Measurements from ENCODE around the gene PRKN. TPM values are rescaled to one million over a fixed set of nuclear protein-coding genes. Genes with fewer than 3 reads are reported as not detected.

The PRKN gene
- total RNA-seq, 4 donors from 2014 or later, result 5.5 to 17.9 (median 6.8) TPM

- DNase-seq (ENCODE audit: low spot score in 2 of 2), result no peak
- no peaks in the 10 kb centered on the region for H3K9me3 ChIP-seq
- no peak overlapping the region for H3K4me3 ChIP-seq
- no peaks in the 10 kb centered on the region for H3K4me1 ChIP-seq
- H3K36me3 ChIP-seq, result no peaks in the 10 kb centered on the region
- TF ChIP-seq POLR2A (IDR thresholded peaks at IDR 0.05), result no peak
- no peak for TF ChIP-seq CTCF (IDR thresholded peaks at IDR 0.05)
- no peak for TF ChIP-seq EP300 (IDR thresholded peaks at IDR 0.05)
- no peaks in the 10 kb centered on the region for H3K27me3 ChIP-seq
- H3K27ac ChIP-seq, result no peak overlapping the region
- 94 to 100% methylated on average over 1 of the region's 1 CpG for WGBS, 2 donors
Observed at GRCh38 chr6:161711938-161712337, 1015.6 kb downstream of the PRKN start.

GRCh38 chr6:161711515-161711914 lies 1016.1 kb downstream of the PRKN start:
- Histone ChIP-seq H3K27me3 (no peaks in the 10 kb centered on the region), H3K4me3 (no peak overlapping the region), H3K9me3 (no peaks in the 10 kb centered on the region), H3K27ac (no peak overlapping the region), H3K4me1 (no peaks in the 10 kb centered on the region), H3K36me3 (no peaks in the 10 kb centered on the region)
- TF ChIP-seq POLR2A (IDR thresholded peaks at IDR 0.05), result no peak
- TF ChIP-seq EP300 (IDR thresholded peaks at IDR 0.05), result no peak
- no peak for TF ChIP-seq CTCF (IDR thresholded peaks at IDR 0.05)
- DNase-seq (ENCODE audit: low spot score in 2 of 2), result no peak

- no peak overlapping the region for H3K4me3 ChIP-seq
- H3K9me3 ChIP-seq, result no peaks in the 10 kb centered on the region
- H3K4me1 ChIP-seq, result no peaks in the 10 kb centered on the region
- no peak for DNase-seq (ENCODE audit: low spot score in 2 of 2)
- TF ChIP-seq CTCF (IDR thresholded peaks at IDR 0.05), result no peak
- no peak for TF ChIP-seq POLR2A (IDR thresholded peaks at IDR 0.05)
- no peak for TF ChIP-seq EP300 (IDR thresholded peaks at IDR 0.05)
- H3K27ac ChIP-seq, result no peak overlapping the region
- 88 to 96% methylated on average over 2 of the region's 2 CpGs for whole genome bisulfite sequencing, 2 donors
- no peaks in the 10 kb centered on the region for H3K36me3 ChIP-seq
- H3K27me3 ChIP-seq, result no peaks in the 10 kb centered on the region
Observed at GRCh38 chr6:161710698-161711097, 1016.9 kb downstream of the PRKN start.

GRCh38 chr6:161701056-161701455 lies 1026.5 kb downstream of the PRKN start:
- Histone ChIP-seq H3K4me3 (no peak overlapping the region), H3K4me1 (no peaks in the 10 kb centered on the region), H3K27ac (no peak overlapping the region), H3K9me3 (no peaks in the 10 kb centered on the region), H3K27me3 (no peaks in the 10 kb centered on the region), H3K36me3 (no peaks in the 10 kb centered on the region)
- DNase-seq (ENCODE audit: low spot score in 2 of 2), result no peak
- TF ChIP-seq CTCF (IDR thresholded peaks at IDR 0.05), result no peak
- TF ChIP-seq POLR2A (IDR thresholded peaks at IDR 0.05), result no peak
- TF ChIP-seq EP300 (IDR thresholded peaks at IDR 0.05), result no peak
- 76 to 82% methylated on average over 1 of the region's 1 CpG for WGBS, 2 donors

GRCh38 chr6:161696801-161697200 lies 1030.8 kb downstream of the PRKN start:
- WGBS, 2 donors, result 41 to 45% methylated on average over 2 of the region's 2 CpGs
- H3K36me3 ChIP-seq, result no peaks in the 10 kb centered on the region

More at GRCh38 chr6:161696801-161697200, 1030.8 kb downstream of the PRKN start:
- H3K27ac ChIP-seq, result no peak overlapping the region
- no peaks in the 10 kb centered on the region for H3K9me3 ChIP-seq
- no peaks in the 10 kb centered on the region for H3K4me1 ChIP-seq
- H3K4me3 ChIP-seq, result no peak overlapping the region
- no peak for DNase-seq (ENCODE audit: low spot score in 2 of 2)
- H3K27me3 ChIP-seq, result no peaks in the 10 kb centered on the region
- TF ChIP-seq EP300 (IDR thresholded peaks at IDR 0.05) (no peak), CTCF (IDR thresholded peaks at IDR 0.05) (no peak), POLR2A (IDR thresholded peaks at IDR 0.05) (no peak)

Measured in tibial nerve (tissue), 4 donors.